Activated CD4-positive, alpha-beta T cell treated with anti-CD3 and anti-CD28 coated beads, Interleukin-2, amount 10 ng/mL, durations not matched to agents 24 days and 14 days (primary cell): ENCODE data around the gene SLC27A6. TPM values are rescaled to one million over a fixed set of nuclear protein-coding genes. Genes with fewer than 3 reads are reported as not detected.
"Not testable (repeated sequence)": the region's sequence is repeated elsewhere in the genome, so short reads cannot be mapped to it uniquely, and the experiment has no call there.

Experiments
- DNase-seq: peaks from one replicate; pipeline ENCODE4 v3.0.0; 2022
- H3K27ac Mint-ChIP-seq: one replicate; pipeline ENCODE4 v1.8.0; 2022; ENCODE audit warnings: mild to moderate bottlenecking, mixed read lengths
- H3K27me3 Mint-ChIP-seq: one replicate; pipeline ENCODE4 v1.8.0; 2022; ENCODE audit warnings: mixed read lengths
- H3K36me3 Mint-ChIP-seq: one replicate; pipeline ENCODE4 v1.8.0; 2022; ENCODE audit warnings: low read depth, mild to moderate bottlenecking, mixed read lengths
- H3K4me1 Mint-ChIP-seq: one replicate; pipeline ENCODE4 v1.8.0; 2021; ENCODE audit warnings: mixed read lengths
- H3K4me3 Mint-ChIP-seq: one replicate; pipeline ENCODE4 v1.8.0; 2022; ENCODE audit warnings: mild to moderate bottlenecking, moderate library complexity, mixed read lengths
- H3K9me3 Mint-ChIP-seq: one replicate; pipeline ENCODE4 v1.8.0; 2021; ENCODE audit warnings: mixed read lengths
- intact Hi-C: fragments of 100-400 bp; cut with micrococcal nuclease; formaldehyde crosslinking; loops from one replicate; pipeline ENCODE4 v1.15.1; 2023
- total RNA-seq: library from RNA; stranded (reverse); gene quantifications from 2 replicates; pipeline ENCODE4 v1.2.3, GENCODE V29; 2022

The SLC27A6 gene
- total RNA-seq, 1 donor from 2014 or later, result not detected

GRCh38 chr5:129022599-129022998 is 57.3 kb downstream of the SLC27A6 start:
- no peak overlapping the region for H3K4me3 Mint-ChIP-seq
- H3K9me3 Mint-ChIP-seq, result no peaks in the 10 kb centered on the region
- peaks cover 1% of the 10 kb centered on the region for H3K27me3 Mint-ChIP-seq
- H3K4me1 Mint-ChIP-seq, result no peaks in the 10 kb centered on the region
- H3K27ac Mint-ChIP-seq, result no peak overlapping the region
- DNase-seq, result no peak
- intact Hi-C loops, result no loop called here
- no peaks in the 10 kb centered on the region for H3K36me3 Mint-ChIP-seq

DNA sequence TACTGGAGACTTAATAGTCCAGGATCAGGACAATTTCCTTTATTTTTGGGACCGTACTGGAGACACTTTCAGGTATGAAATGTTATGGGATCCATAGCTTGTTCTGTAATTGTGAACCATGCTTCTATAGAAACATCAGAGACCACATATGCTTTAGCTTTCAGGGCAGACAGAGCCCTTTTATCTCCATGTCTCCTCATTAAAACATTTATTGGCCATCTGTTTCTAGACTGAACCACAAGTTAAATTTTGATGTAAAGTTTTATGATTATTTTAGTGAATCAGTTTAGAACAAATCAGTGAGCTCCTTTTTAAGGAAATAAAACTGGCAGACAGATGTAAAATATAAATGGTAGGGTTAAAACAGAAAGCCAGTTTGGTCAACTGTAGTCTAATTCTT is 62.0 kb downstream of the SLC27A6 start:
- DNase-seq, result no peak
- intact Hi-C loops, result no loop called here
- Mint-ChIP-seq H3K4me3 (no peak overlapping the region), H3K9me3 (no peaks in the 10 kb centered on the region), H3K4me1 (no peaks in the 10 kb centered on the region), H3K27me3 (no peaks in the 10 kb centered on the region), H3K27ac (no peak overlapping the region), H3K36me3 (no peaks in the 10 kb centered on the region)

GRCh38 chr5:129031886-129032683 is 66.8 kb downstream of the SLC27A6 start:
- no peak overlapping the region for H3K4me3 Mint-ChIP-seq
- no peaks in the 10 kb centered on the region for H3K27me3 Mint-ChIP-seq
- H3K36me3 Mint-ChIP-seq, result no peaks in the 10 kb centered on the region
- no peak for DNase-seq
- H3K4me1 Mint-ChIP-seq, result no peaks in the 10 kb centered on the region
- no peaks in the 10 kb centered on the region for H3K9me3 Mint-ChIP-seq
- H3K27ac Mint-ChIP-seq, result no peak overlapping the region
- intact Hi-C loops, result no loop called here

GRCh38 chr5:129036257-129036656 is 71.0 kb downstream of the SLC27A6 start:
- intact Hi-C loops, H3K27ac Mint-ChIP-seq, H3K36me3 Mint-ChIP-seq, H3K4me3 Mint-ChIP-seq, DNase-seq, H3K27me3 Mint-ChIP-seq, H3K9me3 Mint-ChIP-seq, H3K4me1 Mint-ChIP-seq: not testable (repeated sequence)

DNA sequence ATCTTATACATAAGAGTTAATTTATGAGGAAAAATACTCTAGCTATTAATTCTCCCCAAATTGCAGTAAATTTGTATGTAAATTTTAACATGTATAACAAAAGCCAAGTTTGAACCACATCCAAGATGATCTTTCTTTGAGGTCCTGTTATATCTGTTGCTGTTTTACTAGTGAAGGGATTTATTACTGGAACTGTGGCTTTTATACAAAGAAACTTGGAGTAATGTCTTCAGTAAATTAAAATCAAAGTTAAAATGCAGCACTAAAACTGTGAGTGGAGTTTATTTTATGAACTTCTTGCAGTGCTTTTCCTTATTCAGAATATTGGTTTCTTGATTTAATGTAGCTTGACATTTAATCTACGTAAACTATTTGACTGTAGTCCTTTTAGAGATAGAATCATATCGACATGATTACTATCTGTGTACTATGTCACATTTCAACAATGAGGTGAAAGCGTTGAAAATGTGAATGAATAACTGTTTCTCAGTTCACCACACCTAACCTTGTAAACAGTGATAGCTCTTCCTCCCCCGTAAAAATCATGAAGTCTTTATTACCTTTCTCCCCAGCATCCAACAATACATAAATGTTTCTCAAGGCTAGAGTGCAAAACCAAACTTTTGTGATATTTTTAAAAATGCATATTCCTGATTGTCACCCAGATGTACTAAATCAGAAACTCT is 76.1 kb downstream of the SLC27A6 start:
- H3K27ac Mint-ChIP-seq, result no peak overlapping the region
- no peaks in the 10 kb centered on the region for H3K27me3 Mint-ChIP-seq
- H3K4me3 Mint-ChIP-seq, result no peak overlapping the region
- H3K36me3 Mint-ChIP-seq, result no peaks in the 10 kb centered on the region
- H3K4me1 Mint-ChIP-seq, result no peaks in the 10 kb centered on the region
- intact Hi-C loops, result no loop called here
- no peak for DNase-seq
- H3K9me3 Mint-ChIP-seq, result peaks cover 5% of the 10 kb centered on the region

DNA sequence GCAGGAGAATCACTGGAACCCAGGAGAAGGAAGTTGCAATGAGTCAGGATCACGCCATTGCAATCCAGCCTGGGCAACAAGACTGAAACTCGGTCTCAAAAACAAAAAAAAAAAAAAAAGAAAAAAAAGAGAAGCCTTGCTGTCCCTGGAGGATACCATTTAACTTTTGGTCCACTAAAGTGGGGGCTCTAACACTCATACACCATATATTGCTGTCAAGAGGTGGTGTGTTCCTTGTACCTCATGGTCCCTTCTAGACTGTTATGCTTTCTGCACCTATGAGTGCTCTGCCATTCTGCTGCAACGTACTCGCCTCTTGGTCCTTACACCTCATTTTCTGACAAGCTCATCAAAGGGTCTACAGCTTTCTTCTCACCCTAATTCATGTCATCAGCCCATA is 77.0 kb downstream of the SLC27A6 start:
- Mint-ChIP-seq H3K27ac (no peak overlapping the region), H3K4me3 (no peak overlapping the region), H3K36me3 (no peaks in the 10 kb centered on the region), H3K4me1 (no peaks in the 10 kb centered on the region), H3K27me3 (no peaks in the 10 kb centered on the region), H3K9me3 (peaks cover 5% of the 10 kb centered on the region)
- no peak for DNase-seq
- intact Hi-C loops, result no loop called here

DNA sequence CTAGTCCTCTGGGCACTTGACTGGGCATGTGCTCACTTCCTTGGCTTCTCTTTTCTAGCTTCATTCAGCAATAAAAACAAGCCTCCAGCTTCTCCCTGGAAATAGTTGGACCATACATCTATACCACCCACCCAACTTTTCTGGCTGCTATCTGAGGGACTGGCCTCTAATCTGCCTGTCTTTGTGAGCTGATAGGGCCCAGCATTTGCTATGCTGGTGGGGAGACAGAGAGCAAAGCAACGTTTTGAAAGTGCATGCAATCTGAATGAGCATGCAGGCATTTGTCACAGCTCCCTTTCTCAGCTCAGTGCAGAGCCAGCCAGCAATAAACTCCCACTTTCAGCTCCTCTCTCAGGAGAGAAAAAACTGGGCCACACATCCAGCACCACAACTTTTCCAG is 78.6 kb downstream of the SLC27A6 start:
- no peak overlapping the region for H3K27ac Mint-ChIP-seq
- peaks cover 5% of the 10 kb centered on the region for H3K9me3 Mint-ChIP-seq
- no peaks in the 10 kb centered on the region for H3K36me3 Mint-ChIP-seq
- H3K4me3 Mint-ChIP-seq, result no peak overlapping the region
- intact Hi-C loops, result no loop called here
- H3K27me3 Mint-ChIP-seq, result no peaks in the 10 kb centered on the region
- H3K4me1 Mint-ChIP-seq, result no peaks in the 10 kb centered on the region
- DNase-seq, result no peak

- H3K9me3 Mint-ChIP-seq, result peaks cover 5% of the 10 kb centered on the region
- H3K4me1 Mint-ChIP-seq, result no peaks in the 10 kb centered on the region
- H3K4me3 Mint-ChIP-seq, result no peak overlapping the region
- H3K27ac Mint-ChIP-seq, result no peak overlapping the region
- intact Hi-C loops, result no loop called here
- DNase-seq, result no peak
- H3K27me3 Mint-ChIP-seq, result no peaks in the 10 kb centered on the region
- H3K36me3 Mint-ChIP-seq, result no peaks in the 10 kb centered on the region
Observed at GRCh38 chr5:129046151-129046550, 80.9 kb downstream of the SLC27A6 start.

GRCh38 chr5:129048509-129048908 is 83.2 kb downstream of the SLC27A6 start:
- DNase-seq, result no peak
- Mint-ChIP-seq H3K27ac (no peak overlapping the region), H3K36me3 (no peaks in the 10 kb centered on the region), H3K27me3 (no peaks in the 10 kb centered on the region), H3K4me1 (no peaks in the 10 kb centered on the region), H3K4me3 (no peak overlapping the region), H3K9me3 (peaks cover 5% of the 10 kb centered on the region)
- intact Hi-C loops, result no loop called here

DNA sequence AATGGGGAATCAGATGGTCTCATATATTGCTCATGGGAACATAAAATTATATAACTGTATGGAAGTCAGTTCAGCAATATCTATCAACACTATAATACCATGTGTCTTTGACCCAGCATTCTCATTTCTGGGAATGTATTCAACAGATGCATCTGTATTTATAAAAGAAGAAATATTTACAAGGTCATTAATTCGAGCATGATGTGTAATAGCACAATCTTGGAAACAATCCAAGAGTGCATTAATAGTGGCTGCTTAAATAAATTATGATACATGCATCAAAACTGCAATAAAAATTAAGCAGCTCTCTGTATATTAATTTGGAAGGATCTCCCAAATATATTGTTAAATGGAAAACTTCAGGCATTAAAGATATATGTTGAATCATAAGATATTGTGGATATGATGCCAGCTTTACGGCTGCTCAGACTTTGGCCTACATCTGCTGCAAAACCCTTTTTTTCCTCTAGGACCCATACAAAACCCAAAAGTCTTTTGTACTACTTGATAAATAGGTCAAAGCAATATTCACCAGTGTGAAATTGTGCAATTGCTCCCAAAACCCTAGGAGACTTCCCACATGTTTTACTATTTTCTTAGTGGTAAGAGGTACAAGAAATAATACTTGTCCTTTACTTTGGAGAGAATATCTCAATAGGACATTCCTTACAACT is 84.0 kb downstream of the SLC27A6 start:
- H3K4me1 Mint-ChIP-seq, result no peaks in the 10 kb centered on the region
- H3K36me3 Mint-ChIP-seq, result no peaks in the 10 kb centered on the region
- intact Hi-C loops, result no loop called here
- no peak overlapping the region for H3K4me3 Mint-ChIP-seq
- no peak overlapping the region for H3K27ac Mint-ChIP-seq
- H3K27me3 Mint-ChIP-seq, result no peaks in the 10 kb centered on the region
- no peak for DNase-seq
- H3K9me3 Mint-ChIP-seq, result peaks cover 3% of the 10 kb centered on the region

GRCh38 chr5:129051283-129051682 is 86.0 kb downstream of the SLC27A6 start:
- Mint-ChIP-seq H3K4me1 (no peaks in the 10 kb centered on the region), H3K27me3 (no peaks in the 10 kb centered on the region), H3K9me3 (no peaks in the 10 kb centered on the region), H3K4me3 (no peak overlapping the region), H3K27ac (no peak overlapping the region), H3K36me3 (no peaks in the 10 kb centered on the region)
- intact Hi-C loops, result no loop called here
- DNase-seq, result no peak

GRCh38 chr5:129053438-129053837 is 88.2 kb downstream of the SLC27A6 start:
- Mint-ChIP-seq H3K4me1 (no peaks in the 10 kb centered on the region), H3K27ac (no peak overlapping the region), H3K9me3 (no peaks in the 10 kb centered on the region), H3K27me3 (no peaks in the 10 kb centered on the region), H3K36me3 (no peaks in the 10 kb centered on the region), H3K4me3 (no peak overlapping the region)
- intact Hi-C loops, result no loop called here
- no peak for DNase-seq

GRCh38 chr5:129057329-129057728 is 92.0 kb downstream of the SLC27A6 start:
- DNase-seq, result no peak
- no peaks in the 10 kb centered on the region for H3K9me3 Mint-ChIP-seq
- H3K27me3 Mint-ChIP-seq, result peaks cover 4% of the 10 kb centered on the region
- no peak overlapping the region for H3K4me3 Mint-ChIP-seq
- no peaks in the 10 kb centered on the region for H3K4me1 Mint-ChIP-seq
- H3K27ac Mint-ChIP-seq, result no peak overlapping the region
- intact Hi-C loops, result no loop called here
- no peaks in the 10 kb centered on the region for H3K36me3 Mint-ChIP-seq

DNA sequence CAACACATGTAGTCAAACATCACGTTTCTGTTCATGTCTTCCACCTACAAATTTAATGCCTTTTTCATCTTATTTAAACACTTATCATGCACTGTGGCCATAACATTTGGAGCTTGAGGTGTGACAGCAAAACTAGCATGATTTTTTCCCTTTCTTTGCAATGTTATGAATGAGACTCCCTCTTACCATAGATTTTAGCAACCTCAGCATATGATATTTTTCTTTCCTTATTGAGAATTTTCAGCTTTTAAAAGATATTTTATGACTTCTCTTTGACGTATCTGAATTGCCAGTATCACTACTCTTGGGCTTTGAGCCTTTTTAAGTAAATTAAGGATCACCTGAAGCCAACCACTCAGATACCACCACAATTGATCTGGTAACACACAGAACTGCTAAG is 96.6 kb downstream of the SLC27A6 start:
- Mint-ChIP-seq H3K27me3 (peaks cover 9% of the 10 kb centered on the region), H3K36me3 (no peaks in the 10 kb centered on the region), H3K4me3 (no peak overlapping the region), H3K27ac (no peak overlapping the region), H3K4me1 (no peaks in the 10 kb centered on the region), H3K9me3 (no peaks in the 10 kb centered on the region)
- DNase-seq, result no peak
- intact Hi-C loops, result no loop called here
